ENCODE measurements around the gene PCDH8.

DNA sequence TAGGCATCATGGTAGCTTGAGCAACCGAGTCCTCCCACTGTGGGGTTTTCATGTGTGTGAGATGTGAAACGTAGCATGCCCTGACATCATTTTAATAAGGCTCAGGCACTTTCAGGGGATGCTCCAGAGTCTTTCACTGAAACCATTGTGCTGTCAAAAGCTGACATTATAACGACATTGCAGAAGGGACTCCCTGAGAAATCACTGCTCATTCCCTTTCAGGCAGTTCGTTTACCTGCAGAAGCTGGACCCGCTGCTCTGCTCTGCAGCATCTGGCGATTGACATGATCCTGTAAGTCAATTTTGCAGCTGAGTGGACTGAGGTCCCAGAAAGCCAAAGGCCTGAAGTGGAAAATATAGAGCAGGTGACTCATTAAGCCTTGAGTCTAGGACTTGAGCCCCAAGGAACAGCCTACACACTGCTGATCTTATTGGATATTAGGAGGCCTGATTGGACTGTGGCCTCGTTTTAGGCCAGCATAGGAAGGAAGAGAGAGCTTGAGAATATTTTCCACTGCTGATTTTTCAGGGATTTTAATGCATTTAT, 54.9 kb downstream of the PCDH8 start:
- TF ChIP-seq, protein P1, sequence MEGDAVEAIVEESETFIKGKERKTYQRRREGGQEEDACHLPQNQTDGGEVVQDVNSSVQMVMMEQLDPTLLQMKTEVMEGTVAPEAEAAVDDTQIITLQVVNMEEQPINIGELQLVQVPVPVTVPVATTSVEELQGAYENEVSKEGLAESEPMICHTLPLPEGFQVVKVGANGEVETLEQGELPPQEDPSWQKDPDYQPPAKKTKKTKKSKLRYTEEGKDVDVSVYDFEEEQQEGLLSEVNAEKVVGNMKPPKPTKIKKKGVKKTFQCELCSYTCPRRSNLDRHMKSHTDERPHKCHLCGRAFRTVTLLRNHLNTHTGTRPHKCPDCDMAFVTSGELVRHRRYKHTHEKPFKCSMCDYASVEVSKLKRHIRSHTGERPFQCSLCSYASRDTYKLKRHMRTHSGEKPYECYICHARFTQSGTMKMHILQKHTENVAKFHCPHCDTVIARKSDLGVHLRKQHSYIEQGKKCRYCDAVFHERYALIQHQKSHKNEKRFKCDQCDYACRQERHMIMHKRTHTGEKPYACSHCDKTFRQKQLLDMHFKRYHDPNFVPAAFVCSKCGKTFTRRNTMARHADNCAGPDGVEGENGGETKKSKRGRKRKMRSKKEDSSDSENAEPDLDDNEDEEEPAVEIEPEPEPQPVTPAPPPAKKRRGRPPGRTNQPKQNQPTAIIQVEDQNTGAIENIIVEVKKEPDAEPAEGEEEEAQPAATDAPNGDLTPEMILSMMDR (conservative IDR thresholded peaks at IDR 0.05 in 1 of 2, IDR thresholded peaks at IDR 0.05 in 1 of 2; ENCODE audit: low read depth in 1 of 2, low read length in 2 of 2), result no peak
- no peak for TF ChIP-seq EZH2 (IDR thresholded peaks at IDR 0.05; ENCODE audit: low read length, missing control alignments)
